Neural cell (in vitro differentiated cells): Measurements from ENCODE around the gene NPFF. TPM values are rescaled to one million over a fixed set of nuclear protein-coding genes. Genes with fewer than 3 reads are reported as not detected.

Experiments
- H2AFZ ChIP-seq: fragments of 200-600, 300-800 bp; sonication (generic), shearing (Covaris generic); 2 replicates; pipeline ENCODE4 v1.6.0; 2014; ENCODE audit warnings: low read depth, mild to moderate bottlenecking, antibody characterized with exemption, low read length, moderate library complexity
- H3F3A ChIP-seq: fragments of 200-600 bp; shearing (Covaris generic); 2 replicates; pipeline ENCODE4 v1.6.1; 2016; ENCODE audit warnings: mild to moderate bottlenecking, moderate library complexity, mixed read lengths, antibody characterized with exemption, low read length; ENCODE audit not compliant: insufficient read depth, poor library complexity, severe bottlenecking
- H3K27ac ChIP-seq: fragments of 200-600, 300-800 bp; sonication (generic), shearing (Covaris generic); 2 replicates; pipeline ENCODE4 v1.5.1; 2014; ENCODE audit warnings: mild to moderate bottlenecking, low read length, moderate library complexity
- H3K27me3 ChIP-seq: fragments of 300-800, 200-600 bp; sonication (generic), shearing (Covaris generic); 2 replicates; pipeline ENCODE4 v1.6.0; 2014; ENCODE audit warnings: mild to moderate bottlenecking, low read depth, low read length, moderate library complexity; ENCODE audit not compliant: insufficient read depth
- H3K36me3 ChIP-seq: fragments of 300-800, 200-600 bp; sonication (generic), shearing (Covaris generic); 2 replicates; pipeline ENCODE4 v1.5.1; 2014; ENCODE audit warnings: mild to moderate bottlenecking, antibody characterized with exemption, low read length, moderate library complexity; ENCODE audit not compliant: insufficient read depth
- H3K4me2 ChIP-seq: fragments of 300-800, 200-600 bp; sonication (generic), shearing (Covaris generic); 2 replicates; pipeline ENCODE4 v1.6.0; 2014; ENCODE audit warnings: mild to moderate bottlenecking, low read length
- H3K4me3 ChIP-seq: fragments of 300-800, 200-600 bp; sonication (generic), shearing (Covaris generic); 2 replicates; pipeline ENCODE4 v1.5.1; 2014; ENCODE audit warnings: mild to moderate bottlenecking, low read length, moderate library complexity
- H3K79me2 ChIP-seq: fragments of 200-600 bp; shearing (Covaris generic); replicated peaks from 2 replicates; pipeline ENCODE4 v1.6.0; 2014; ENCODE audit warnings: mild to moderate bottlenecking, low read length, moderate library complexity; ENCODE audit not compliant: insufficient read depth
- H3K9ac ChIP-seq: fragments of 300-800, 200-600 bp; sonication (generic), shearing (Covaris generic); 2 replicates; pipeline ENCODE4 v1.6.1; 2016; ENCODE audit warnings: mild to moderate bottlenecking, low read length, mixed read lengths
- H3K9me2 ChIP-seq: fragments of 200-600 bp; shearing (Covaris generic); 2 replicates; pipeline ENCODE4 v1.6.1; 2016; ENCODE audit warnings: mild to moderate bottlenecking, low read length, mixed read lengths; ENCODE audit not compliant: insufficient read depth
- H3K9me3 ChIP-seq: fragments of 200-600, 300-800 bp; sonication (generic), shearing (Covaris generic); 2 replicates; pipeline ENCODE4 v1.6.1; 2016; ENCODE audit warnings: mild to moderate bottlenecking, mixed run types, low read length, moderate library complexity, mixed read lengths
- H4K20me1 ChIP-seq: fragments of 200-600 bp; shearing (Covaris generic); 2 replicates; pipeline ENCODE4 v1.6.1; 2016; ENCODE audit warnings: mild to moderate bottlenecking, mixed run types; ENCODE audit not compliant: insufficient read depth
- CTCF ChIP-seq: fragments of 450-650 bp; IDR thresholded peaks from 2 replicates; pipeline ENCODE4 v1.5.1; 2014; ENCODE audit warnings: antibody characterized with exemption, mild to moderate bottlenecking, moderate library complexity; ENCODE audit not compliant: poor library complexity, severe bottlenecking
- EP300 ChIP-seq: fragments of 450-650 bp; conservative IDR thresholded peaks from 2 replicates; pipeline ENCODE4 v1.6.1; 2014; ENCODE audit warnings: antibody characterized with exemption, mild to moderate bottlenecking, moderate library complexity; ENCODE audit not compliant: poor library complexity, severe bottlenecking
- EZH2 ChIP-seq: fragments of 200-600, 300-800 bp; shearing (Covaris generic), sonication (generic); IDR thresholded peaks from 2 replicates; pipeline ENCODE4 v1.6.1; 2014; ENCODE audit warnings: antibody characterized with exemption, low read length, borderline replicate concordance, mild to moderate bottlenecking; ENCODE audit not compliant: insufficient read depth, poor library complexity, severe bottlenecking
- MXI1 ChIP-seq: fragments of 450-650 bp; conservative IDR thresholded peaks from 2 replicates; pipeline ENCODE4 v1.6.1; 2014; ENCODE audit warnings: antibody characterized with exemption, mild to moderate bottlenecking; ENCODE audit not compliant: poor library complexity, severe bottlenecking
- POLR2AphosphoS5 ChIP-seq: IDR thresholded peaks from 2 replicates; pipeline ENCODE4 v1.6.1; 2012
- RAD21 ChIP-seq: fragments of 450-650 bp; conservative IDR thresholded peaks from 2 replicates; pipeline ENCODE4 v1.6.1; 2014; ENCODE audit warnings: antibody characterized with exemption, mild to moderate bottlenecking, moderate library complexity
- REST ChIP-seq: IDR thresholded peaks from 2 replicates; pipeline ENCODE4 v1.6.1; 2012; ENCODE audit warnings: borderline replicate concordance
- SMC3 ChIP-seq: fragments of 450-650 bp; conservative IDR thresholded peaks from 2 replicates; pipeline ENCODE4 v1.6.1; 2014; ENCODE audit warnings: antibody characterized with exemption, mild to moderate bottlenecking, moderate library complexity; ENCODE audit not compliant: poor library complexity
- TAF1 ChIP-seq: IDR thresholded peaks from 2 replicates; pipeline ENCODE4 v1.6.1; 2012; ENCODE audit warnings: low read depth
- polyA plus RNA-seq: library from polyadenylated mRNA; depleted of rRNA; stranded (reverse); fragments of >200 nt; gene quantifications from 2 replicates; pipeline ENCODE4 v1.2.3, GENCODE V29; 2014

Gene NPFF
- polyA plus RNA-seq, 1 donor from 2014 or later = not detected

GRCh38 chr12:53461591-53461990 is 45.7 kb downstream of the NPFF start:
- Histone ChIP-seq H4K20me1 (peaks cover 30% of the 10 kb centered on the region), H3F3A (no peaks in the 10 kb centered on the region), H3K4me2 (no peak overlapping the region), H3K36me3 (peaks cover 13% of the 10 kb centered on the region), H3K9ac (no peak overlapping the region), H3K27ac (no peak overlapping the region), H3K4me3 (no peak overlapping the region), H3K79me2 (peaks cover 32% of the 10 kb centered on the region), H3K9me2 (no peaks in the 10 kb centered on the region), H3K27me3 (no peaks in the 10 kb centered on the region), H2AFZ (no peak overlapping the region), H3K9me3 (no peaks in the 10 kb centered on the region)
- TF ChIP-seq TAF1 (no peak), CTCF (no peak)

GRCh38 chr12:53461059-53461458 is 46.2 kb downstream of the NPFF start:
- H3K36me3 ChIP-seq = peaks cover 13% of the 10 kb centered on the region
- H3K9me2 ChIP-seq = no peaks in the 10 kb centered on the region
- H4K20me1 ChIP-seq = peaks cover 25% of the 10 kb centered on the region
- H3K27me3 ChIP-seq = no peaks in the 10 kb centered on the region
- H3K4me3 ChIP-seq = no peak overlapping the region
- H3K9ac ChIP-seq = no peak overlapping the region
- no peaks in the 10 kb centered on the region for H3F3A ChIP-seq
- no peak for TF ChIP-seq REST
- no peak for TF ChIP-seq SMC3
- TF ChIP-seq RAD21 = no peak
- no peak for TF ChIP-seq POLR2AphosphoS5
- no peak for TF ChIP-seq EZH2
- TF ChIP-seq EP300 = no peak
- TF ChIP-seq CTCF = no peak
- no peak for TF ChIP-seq MXI1
- TF ChIP-seq TAF1 = no peak
- no peak overlapping the region for H3K27ac ChIP-seq
- no peak overlapping the region for H2AFZ ChIP-seq
- H3K9me3 ChIP-seq = no peaks in the 10 kb centered on the region
- no peak overlapping the region for H3K4me2 ChIP-seq
- peaks cover 32% of the 10 kb centered on the region for H3K79me2 ChIP-seq
